GM21447 (cell line): ENCODE measurements around the gene KLHL13.
"Not testable (repeated sequence)": the region's sequence is repeated elsewhere in the genome, so short reads cannot be mapped to it uniquely, and the experiment has no call there.

Experiments
- ATAC-seq: cut with Tn5 transposase; IDR thresholded peaks from one replicate; pipeline ENCODE4 v1.9.1; 2021; ENCODE audit not compliant: unreplicated experiment

KLHL13 gene, protein sequence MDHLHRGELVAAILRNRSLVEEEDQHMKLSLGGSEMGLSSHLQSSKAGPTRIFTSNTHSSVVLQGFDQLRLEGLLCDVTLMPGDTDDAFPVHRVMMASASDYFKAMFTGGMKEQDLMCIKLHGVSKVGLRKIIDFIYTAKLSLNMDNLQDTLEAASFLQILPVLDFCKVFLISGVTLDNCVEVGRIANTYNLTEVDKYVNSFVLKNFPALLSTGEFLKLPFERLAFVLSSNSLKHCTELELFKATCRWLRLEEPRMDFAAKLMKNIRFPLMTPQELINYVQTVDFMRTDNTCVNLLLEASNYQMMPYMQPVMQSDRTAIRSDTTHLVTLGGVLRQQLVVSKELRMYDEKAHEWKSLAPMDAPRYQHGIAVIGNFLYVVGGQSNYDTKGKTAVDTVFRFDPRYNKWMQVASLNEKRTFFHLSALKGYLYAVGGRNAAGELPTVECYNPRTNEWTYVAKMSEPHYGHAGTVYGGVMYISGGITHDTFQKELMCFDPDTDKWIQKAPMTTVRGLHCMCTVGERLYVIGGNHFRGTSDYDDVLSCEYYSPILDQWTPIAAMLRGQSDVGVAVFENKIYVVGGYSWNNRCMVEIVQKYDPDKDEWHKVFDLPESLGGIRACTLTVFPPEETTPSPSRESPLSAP

DNA sequence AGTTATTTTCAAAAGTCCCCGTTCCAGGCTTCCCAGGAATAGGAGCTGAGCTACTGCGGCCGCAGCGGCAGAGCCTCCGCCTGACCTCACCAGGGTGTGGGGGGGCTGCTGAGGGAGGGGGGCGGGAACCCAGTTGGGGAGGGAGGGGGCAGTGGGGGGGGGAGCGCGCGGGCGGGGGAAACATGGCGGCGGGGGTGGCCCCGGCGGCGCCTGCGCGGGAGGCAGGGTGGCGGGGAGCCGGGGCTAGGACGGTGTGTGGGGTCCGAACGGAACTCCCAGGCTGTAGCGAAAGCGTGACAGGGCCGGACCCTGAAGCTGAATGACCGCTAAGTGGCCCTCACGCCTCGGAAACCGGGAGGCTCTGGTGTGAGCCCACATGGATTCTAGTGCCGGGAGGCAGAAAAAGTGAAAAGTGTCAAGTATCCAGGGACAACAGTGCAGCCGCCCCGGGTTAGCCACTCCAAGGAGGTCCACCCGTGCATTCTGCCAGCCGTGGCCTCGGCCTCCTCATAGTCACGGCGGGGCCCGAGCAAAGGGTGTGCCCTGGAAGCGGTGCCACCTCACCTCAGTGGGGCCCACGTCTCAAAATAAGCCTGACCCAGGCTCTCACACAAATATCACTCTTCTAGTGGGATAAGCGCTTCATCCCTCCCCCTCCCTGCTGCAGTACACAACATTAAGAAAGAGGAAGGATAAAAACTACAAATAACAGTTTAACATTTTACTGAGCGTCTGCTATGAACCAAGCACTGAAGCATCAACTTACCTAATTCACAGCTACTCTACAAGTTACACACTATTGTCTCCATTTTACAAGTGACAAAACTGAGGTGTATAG, at the start of gene KLHL13:
Gene KLHL13 (minus strand): TSS at position 98 of the 838 bp plus-strand sequence. CDS start 88,337 bp downstream, outside the sequence.
- no peak for ATAC-seq

DNA sequence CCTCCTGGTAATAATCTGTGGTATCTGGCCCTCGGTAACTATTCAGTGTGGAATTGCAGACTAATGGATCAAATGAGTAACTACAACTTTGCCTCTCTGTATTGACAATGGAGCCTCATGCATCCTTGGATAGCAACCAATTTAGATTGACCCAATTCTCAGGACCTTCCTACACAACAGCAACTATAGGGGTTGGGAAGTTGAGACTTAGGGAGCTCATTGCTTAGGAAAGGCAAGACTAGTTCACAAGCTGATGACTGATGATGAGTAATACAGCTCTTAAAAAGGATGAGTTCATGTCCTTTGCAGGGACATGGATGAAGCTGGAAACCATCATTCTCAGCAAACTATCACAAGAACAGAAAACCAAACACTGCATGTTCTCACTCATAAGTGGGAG, 47.5 kb upstream of the KLHL13 start:
- no peak for ATAC-seq

DNA sequence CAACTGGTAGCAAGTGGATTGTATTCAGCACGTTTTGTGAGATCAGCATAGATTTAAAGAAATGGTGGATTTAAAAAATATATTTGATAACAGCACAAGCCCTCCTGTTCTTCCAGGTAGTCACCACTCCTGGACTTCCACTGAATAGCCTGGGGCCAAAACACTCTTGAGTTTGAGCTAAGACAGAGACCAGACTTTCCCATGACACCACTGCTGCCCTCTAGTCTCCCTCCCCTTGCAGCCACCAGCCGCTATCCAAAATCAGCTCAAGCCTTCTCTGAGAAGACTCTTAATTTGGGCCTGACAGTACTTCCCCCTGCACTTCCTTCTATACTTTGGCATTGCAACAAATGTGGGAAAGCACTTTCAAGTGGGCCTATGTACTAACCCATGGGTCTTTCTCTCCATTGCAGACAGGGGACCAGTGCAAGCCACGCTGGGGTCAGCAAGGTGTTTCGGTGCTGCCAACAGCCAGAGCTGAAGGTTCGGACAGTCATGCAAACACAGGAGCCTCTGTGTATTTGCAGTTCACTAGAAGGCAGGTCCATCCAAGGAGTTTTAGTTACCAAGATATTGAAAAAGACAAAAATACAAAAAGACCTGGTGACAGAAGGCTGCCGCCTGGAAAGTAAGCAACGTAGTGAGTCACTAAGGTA, 40.5 kb upstream of the KLHL13 start:
- ATAC-seq: no peak

DNA sequence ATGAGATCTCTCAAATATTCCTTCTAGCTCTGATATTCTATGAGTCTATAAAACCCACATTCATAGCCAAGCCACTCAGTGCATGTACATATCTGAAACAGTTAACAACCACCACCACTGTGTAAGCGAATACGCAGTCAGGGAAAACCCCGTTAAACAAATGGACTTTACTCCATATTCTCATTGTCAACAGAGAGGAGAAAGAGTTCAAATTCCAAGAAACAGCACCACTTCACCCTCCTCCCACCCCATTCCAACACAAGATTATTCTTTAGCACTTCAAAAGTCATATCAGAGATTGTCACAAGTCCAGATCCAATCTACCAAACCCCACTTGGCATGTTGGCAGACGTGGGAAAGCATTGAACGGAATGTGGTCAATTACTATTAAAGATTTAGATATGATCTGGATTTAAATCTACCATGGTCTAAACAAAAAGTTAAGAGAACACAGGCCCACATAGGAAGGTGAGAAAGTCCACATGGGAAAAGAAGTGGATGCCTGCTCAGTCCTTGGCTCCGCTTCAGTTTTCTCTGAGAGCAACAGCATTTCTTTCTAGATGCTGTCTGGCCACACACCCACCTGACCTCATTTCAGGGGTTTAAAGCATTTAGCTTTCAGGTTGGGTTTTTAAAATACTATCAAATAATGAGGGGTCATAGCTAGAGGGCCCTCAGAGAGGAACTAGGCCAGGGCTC, 39.8 kb upstream of the KLHL13 start:
- no peak for ATAC-seq

DNA sequence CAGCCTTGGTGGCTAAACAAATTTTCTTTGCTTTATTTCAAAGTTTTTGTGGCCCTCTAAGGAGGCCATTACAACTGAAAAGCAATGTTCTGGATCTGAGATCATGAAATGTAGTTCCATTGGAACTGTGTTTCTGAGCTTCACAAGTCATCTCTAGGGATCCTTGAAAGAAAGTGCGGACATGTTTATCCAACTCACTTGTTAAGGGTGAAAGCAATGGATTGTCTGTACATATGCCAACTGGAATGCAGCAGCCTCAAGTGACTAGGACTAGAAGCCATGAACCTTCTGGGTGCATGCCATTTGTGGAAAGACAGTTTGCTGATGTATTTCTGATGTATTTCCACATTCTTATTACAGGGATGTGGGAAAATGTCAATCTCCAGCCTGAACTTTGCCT, 36.7 kb upstream of the KLHL13 start:
- no peak for ATAC-seq

DNA sequence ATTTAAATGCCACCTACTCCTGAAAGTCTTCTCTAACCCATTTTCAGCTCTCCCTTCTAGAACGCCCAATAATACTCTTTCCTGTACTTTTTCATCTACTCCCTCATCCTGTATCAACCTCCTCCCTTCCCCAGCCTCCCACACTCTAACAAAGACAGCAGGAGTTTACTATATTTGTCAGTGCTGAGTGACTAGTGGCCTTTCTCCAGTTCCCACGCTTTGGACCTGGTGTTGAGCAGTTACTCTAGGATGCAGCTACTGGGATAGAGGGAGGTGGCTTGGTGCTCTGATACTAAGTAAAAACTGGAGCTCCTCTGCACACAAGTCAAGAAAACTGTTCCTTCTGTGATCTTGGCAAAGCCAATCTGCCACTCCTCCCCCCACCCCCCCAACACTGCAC, 36.1 kb upstream of the KLHL13 start:
- ATAC-seq: no peak

DNA sequence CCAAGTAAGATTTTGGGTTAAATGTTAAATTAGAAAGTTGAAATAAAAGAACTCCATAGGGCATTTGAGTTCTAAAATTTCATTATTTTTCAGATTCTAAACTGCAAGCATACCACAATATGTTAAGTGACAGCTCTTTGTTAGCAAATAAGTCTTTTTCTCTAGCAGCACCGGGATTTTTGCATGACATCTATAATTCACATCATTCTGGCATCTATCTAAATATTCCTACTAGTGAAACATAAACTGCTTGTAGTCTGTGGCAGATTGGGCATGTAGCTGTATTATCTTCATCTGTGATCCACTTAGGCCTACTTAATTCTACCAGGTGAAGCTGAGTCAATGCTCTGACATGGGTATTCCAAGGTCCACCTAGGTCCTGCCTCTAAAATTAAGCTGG, 32.1 kb upstream of the KLHL13 start:
- no peak for ATAC-seq

DNA sequence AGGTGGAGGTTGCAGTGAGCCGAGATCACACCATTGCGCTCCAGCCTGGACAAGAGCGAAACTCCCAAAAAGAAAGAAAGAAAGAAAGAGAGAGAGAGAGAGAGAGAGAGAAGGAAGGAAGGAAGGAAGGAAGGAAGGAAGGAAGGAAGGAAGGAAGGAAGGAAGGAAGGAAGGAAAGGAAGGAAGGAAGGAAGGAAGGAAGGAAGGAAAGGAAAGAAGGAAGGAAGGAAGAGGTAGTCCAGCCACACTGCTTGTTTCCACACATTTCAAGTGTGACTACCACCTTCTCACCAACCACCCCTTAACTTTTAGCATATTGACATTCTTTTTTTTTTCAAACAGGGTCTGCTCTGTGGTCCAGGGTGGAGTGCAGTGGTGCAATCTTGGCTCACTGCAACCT, 31.2 kb upstream of the KLHL13 start:
- ATAC-seq: not testable (repeated sequence)

DNA sequence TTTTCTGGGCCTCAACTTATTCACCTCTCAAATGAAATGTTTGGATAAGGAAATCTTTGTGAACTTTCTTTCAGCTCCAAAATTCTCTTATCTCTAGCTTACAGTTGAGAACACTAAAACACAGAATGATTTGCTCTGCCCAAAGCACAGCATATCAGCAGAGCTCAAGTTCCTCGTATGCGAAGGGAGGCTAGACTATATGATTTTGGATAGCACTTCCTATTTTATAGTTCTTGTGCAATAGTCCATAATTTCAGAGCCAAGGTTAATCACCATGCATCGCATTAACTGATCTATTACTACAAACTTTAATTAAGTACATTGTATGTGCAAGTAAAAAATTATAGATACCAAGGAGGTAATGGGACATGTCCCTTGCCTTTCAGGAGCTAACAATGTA, 27.0 kb upstream of the KLHL13 start:
- ATAC-seq: no peak

- ATAC-seq: no peak
Observed at GRCh38 chrX:118131336-118131735, 14.7 kb upstream of the KLHL13 start.

DNA sequence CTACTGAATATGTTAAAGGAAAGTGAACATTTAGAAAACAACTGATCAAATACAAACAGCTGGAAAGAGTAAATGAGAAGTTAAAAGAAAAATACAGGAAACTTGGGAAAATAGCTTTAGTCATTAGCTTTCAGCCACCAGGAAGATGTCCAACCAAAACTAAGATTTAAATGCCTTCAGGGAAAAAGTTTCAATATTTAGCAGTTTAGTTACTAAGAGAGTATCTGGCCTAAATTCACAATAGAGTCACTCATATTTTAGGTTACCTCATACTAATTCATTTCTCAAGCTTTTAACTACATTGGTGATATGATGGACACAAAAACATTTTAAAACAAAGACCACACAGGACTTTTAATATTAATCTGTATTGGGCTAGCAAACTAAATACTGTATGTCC, 13.1 kb upstream of the KLHL13 start:
- no peak for ATAC-seq

- no peak for ATAC-seq
Observed at GRCh38 chrX:118128724-118129123, 12.1 kb upstream of the KLHL13 start.

- no peak for ATAC-seq
Observed at GRCh38 chrX:118126286-118126685, 9.7 kb upstream of the KLHL13 start.

GRCh38 chrX:118124243-118124642, 7.6 kb upstream of the KLHL13 start:
- not testable (repeated sequence) for ATAC-seq

DNA sequence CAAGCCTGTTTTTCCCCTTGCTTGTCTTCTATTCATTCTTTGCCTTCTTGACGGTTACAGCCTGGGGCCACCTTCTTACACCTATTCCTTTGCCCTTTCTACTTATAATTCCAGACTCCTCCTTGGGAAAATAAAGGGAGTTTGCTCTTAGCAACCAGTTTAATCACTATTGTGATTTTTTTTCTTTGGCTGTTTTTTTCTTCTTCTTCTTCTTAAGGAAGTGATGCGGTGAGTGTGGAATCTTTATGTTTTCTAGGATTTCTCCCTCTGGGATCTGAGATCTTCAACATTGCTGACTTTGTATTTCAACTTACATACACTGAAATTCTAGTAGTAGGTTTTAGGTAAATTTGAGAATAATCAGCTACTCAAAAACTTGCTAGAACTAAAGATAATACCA, 1.1 kb upstream of the KLHL13 start:
- ATAC-seq: no peak

DNA sequence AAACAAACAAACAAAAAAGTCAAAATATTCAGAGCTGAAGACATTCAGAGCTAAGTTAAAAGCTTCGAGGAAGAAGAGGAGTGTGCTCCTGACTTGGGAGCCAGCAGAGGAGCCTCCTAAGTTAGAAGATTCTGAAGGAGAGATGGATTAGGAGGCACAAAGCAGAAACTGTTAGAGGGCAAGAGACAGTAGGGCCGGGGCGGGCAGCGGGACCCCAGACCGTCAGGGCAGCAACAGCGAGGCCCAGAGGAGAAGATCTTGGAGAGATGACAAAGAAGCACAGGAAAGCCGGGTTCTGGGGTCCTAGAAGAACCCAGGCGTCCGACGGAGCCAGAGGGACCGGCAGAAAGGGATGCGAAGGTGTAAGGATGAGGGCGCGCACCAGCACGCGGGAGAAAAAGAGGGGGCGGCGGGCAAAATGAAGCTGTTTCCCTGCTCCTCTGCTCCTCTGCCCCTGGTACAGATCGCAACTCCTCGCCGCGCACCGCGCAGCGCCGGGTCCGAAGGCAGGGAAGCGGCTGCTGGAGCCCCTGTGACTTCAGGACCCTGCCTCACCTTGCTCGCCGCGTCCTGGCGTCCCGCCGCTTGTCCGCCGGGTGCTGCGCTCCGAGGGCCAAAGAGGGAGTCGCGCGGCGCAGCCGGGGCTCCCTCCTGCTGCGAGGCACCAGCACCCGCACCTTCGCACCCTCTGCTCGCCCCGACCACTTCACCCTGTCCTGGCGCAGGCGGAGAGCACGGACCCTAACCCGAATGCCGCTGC, 477 bp downstream of the KLHL13 start:
- no peak for ATAC-seq

DNA sequence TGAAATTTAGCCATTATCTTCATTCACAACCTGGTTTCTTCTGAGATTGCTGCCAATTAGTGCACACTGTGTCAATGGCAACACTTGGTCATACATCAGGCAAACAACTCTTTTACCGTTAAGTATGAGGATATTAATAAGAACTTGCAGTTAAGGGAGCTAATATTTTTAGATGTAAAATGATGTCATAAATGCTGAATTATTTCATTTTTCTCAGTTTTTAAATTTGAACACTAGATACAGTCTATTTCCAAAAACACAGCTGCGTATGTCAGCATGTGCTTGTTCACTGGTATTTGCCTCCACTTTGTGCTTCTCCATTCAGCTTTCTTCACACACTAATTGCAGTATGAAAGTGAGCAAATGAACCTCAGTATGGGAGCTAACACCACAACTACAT, 1.6 kb downstream of the KLHL13 start:
- no peak for ATAC-seq

- ATAC-seq: no peak
Observed at GRCh38 chrX:118109065-118109464, 7.5 kb downstream of the KLHL13 start.

GRCh38 chrX:118108304-118108703, 8.3 kb downstream of the KLHL13 start:
- no peak for ATAC-seq

- ATAC-seq: no peak
Observed at GRCh38 chrX:118100091-118100490, 16.5 kb downstream of the KLHL13 start.
